ENCODE measurements around the gene KHDC4. TPM values are rescaled to one million over a fixed set of nuclear protein-coding genes. Genes with fewer than 3 reads are reported as not detected.

KHDC4 gene
- total and polyA plus RNA-seq, 2 experiments from 2014 or later = 47.1 to 57.7 TPM

DNA sequence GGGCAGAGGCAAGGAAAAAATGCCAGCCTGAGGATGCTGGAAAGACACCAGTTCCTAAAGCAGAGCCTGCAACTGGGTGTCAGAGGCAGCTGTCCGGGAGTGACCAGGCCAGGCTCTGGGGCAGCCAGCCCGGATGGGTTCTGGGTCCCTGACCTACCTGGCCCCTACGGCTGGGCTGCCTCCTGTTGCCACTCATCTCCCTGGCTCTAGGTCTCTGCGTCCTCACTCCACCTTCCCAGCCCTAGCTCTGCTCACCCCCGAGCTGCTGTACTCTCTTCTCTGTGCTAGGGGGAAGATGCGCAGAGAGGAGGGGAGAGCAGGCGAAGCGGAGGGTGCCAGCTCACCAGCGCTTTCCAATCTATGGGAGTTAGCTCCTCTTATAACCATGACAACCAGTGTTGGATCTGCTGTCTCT is 35.2 kb upstream of the KHDC4 start:
- Histone ChIP-seq H2AFZ (no peak overlapping the region), H3K4me1 (ENCODE audit: insufficient read depth) (peaks cover 55% of the 10 kb centered on the region), H4K20me1 (replicated peaks; ENCODE audit: insufficient read depth) (peaks cover 52% of the 10 kb centered on the region), H3K9me2 (ENCODE audit: insufficient read depth) (no peaks in the 10 kb centered on the region), H3K4me2 (0 out of 2 replicates have a peak overlapping the region, but pooled peaks have one; percentile 75), H3K36me3 (ENCODE audit: insufficient read depth) (peaks cover 5% of the 10 kb centered on the region), H3K79me2 (replicated peaks; ENCODE audit: insufficient read depth) (peaks cover 66% of the 10 kb centered on the region), H3K4me3 (no peak overlapping the region), H3K27me3 (ENCODE audit: insufficient read depth) (no peaks in the 10 kb centered on the region), H3K27ac (ENCODE audit: low read depth) (no peak overlapping the region), H3F3A (replicated peaks; ENCODE audit: low read depth) (0 out of 2 replicates have a peak, but pooled peaks cover 9% of the 10 kb centered on the region)
- Mint-ChIP-seq H3K9me3 (no peaks in the 10 kb centered on the region), H3K4me1 (peaks cover 73% of the 10 kb centered on the region), H3K4me3 (no peak overlapping the region), H3K27me3 (ENCODE audit: insufficient read depth, low read depth, poor library complexity) (peaks cover 17% of the 10 kb centered on the region), H3K36me3 (ENCODE audit: low read depth) (peaks cover 56% of the 10 kb centered on the region), H3K27ac (no peak overlapping the region)
- no peak for ATAC-seq
- TF ChIP-seq NANOG (IDR thresholded peaks at IDR 0.05; ENCODE audit: borderline replicate concordance) (no peak), POLR2AphosphoS5 (IDR thresholded peaks at IDR 0.05; ENCODE audit: low read depth) (no peak), STAT1 (IDR thresholded peaks at IDR 0.05; ENCODE audit: unreplicated experiment) (no peak), EZH2phosphoT487 (IDR thresholded peaks at IDR 0.05; ENCODE audit: unreplicated experiment) (no peak), EZH2 (IDR thresholded peaks at IDR 0.05; ENCODE audit: low read depth, unreplicated experiment) (no peak), REST (IDR thresholded peaks at IDR 0.05; ENCODE audit: unreplicated experiment) (no peak), JUNB (IDR thresholded peaks at IDR 0.05; ENCODE audit: unreplicated experiment) (no peak), ZNF331 (CRISPR knock-in tag; IDR thresholded peaks at IDR 0.05; ENCODE audit: low read depth) (no peak), ZNF114 (CRISPR knock-in tag; IDR thresholded peaks at IDR 0.05) (no peak), ETS1 (IDR thresholded peaks at IDR 0.05) (no peak), CREB1 (CRISPR knock-in tag; IDR thresholded peaks at IDR 0.05; ENCODE audit: low read depth) (no peak)
- TF ChIP-seq, protein P1, sequence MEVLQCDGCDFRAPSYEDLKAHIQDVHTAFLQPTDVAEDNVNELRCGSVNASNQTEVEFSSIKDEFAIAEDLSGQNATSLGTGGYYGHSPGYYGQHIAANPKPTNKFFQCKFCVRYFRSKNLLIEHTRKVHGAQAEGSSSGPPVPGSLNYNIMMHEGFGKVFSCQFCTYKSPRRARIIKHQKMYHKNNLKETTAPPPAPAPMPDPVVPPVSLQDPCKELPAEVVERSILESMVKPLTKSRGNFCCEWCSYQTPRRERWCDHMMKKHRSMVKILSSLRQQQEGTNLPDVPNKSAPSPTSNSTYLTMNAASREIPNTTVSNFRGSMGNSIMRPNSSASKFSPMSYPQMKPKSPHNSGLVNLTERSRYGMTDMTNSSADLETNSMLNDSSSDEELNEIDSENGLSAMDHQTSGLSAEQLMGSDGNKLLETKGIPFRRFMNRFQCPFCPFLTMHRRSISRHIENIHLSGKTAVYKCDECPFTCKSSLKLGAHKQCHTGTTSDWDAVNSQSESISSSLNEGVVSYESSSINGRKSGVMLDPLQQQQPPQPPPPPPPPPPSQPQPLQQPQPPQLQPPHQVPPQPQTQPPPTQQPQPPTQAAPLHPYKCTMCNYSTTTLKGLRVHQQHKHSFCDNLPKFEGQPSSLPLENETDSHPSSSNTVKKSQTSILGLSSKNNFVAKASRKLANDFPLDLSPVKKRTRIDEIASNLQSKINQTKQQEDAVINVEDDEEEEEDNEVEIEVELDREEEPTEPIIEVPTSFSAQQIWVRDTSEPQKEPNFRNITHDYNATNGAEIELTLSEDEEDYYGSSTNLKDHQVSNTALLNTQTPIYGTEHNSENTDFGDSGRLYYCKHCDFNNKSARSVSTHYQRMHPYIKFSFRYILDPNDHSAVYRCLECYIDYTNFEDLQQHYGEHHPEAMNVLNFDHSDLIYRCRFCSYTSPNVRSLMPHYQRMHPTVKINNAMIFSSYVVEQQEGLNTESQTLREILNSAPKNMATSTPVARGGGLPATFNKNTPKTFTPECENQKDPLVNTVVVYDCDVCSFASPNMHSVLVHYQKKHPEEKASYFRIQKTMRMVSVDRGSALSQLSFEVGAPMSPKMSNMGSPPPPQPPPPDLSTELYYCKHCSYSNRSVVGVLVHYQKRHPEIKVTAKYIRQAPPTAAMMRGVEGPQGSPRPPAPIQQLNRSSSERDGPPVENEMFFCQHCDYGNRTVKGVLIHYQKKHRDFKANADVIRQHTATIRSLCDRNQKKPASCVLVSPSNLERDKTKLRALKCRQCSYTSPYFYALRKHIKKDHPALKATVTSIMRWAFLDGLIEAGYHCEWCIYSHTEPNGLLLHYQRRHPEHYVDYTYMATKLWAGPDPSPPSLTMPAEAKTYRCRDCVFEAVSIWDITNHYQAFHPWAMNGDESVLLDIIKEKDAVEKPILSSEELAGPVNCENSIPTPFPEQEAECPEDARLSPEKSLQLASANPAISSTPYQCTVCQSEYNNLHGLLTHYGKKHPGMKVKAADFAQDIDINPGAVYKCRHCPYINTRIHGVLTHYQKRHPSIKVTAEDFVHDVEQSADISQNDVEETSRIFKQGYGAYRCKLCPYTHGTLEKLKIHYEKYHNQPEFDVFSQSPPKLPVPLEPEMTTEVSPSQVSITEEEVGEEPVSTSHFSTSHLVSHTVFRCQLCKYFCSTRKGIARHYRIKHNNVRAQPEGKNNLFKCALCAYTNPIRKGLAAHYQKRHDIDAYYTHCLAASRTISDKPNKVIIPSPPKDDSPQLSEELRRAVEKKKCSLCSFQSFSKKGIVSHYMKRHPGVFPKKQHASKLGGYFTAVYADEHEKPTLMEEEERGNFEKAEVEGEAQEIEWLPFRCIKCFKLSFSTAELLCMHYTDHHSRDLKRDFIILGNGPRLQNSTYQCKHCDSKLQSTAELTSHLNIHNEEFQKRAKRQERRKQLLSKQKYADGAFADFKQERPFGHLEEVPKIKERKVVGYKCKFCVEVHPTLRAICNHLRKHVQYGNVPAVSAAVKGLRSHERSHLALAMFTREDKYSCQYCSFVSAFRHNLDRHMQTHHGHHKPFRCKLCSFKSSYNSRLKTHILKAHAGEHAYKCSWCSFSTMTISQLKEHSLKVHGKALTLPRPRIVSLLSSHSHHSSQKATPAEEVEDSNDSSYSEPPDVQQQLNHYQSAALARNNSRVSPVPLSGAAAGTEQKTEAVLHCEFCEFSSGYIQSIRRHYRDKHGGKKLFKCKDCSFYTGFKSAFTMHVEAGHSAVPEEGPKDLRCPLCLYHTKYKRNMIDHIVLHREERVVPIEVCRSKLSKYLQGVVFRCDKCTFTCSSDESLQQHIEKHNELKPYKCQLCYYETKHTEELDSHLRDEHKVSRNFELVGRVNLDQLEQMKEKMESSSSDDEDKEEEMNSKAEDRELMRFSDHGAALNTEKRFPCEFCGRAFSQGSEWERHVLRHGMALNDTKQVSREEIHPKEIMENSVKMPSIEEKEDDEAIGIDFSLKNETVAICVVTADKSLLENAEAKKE (CRISPR knock-in tag; IDR thresholded peaks at IDR 0.05) = no peak
- TF ChIP-seq, protein P2, sequence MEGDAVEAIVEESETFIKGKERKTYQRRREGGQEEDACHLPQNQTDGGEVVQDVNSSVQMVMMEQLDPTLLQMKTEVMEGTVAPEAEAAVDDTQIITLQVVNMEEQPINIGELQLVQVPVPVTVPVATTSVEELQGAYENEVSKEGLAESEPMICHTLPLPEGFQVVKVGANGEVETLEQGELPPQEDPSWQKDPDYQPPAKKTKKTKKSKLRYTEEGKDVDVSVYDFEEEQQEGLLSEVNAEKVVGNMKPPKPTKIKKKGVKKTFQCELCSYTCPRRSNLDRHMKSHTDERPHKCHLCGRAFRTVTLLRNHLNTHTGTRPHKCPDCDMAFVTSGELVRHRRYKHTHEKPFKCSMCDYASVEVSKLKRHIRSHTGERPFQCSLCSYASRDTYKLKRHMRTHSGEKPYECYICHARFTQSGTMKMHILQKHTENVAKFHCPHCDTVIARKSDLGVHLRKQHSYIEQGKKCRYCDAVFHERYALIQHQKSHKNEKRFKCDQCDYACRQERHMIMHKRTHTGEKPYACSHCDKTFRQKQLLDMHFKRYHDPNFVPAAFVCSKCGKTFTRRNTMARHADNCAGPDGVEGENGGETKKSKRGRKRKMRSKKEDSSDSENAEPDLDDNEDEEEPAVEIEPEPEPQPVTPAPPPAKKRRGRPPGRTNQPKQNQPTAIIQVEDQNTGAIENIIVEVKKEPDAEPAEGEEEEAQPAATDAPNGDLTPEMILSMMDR (conservative IDR thresholded peaks at IDR 0.05; ENCODE audit: low read depth in 2 of 2) = no peak
- DNase-seq (ENCODE audit: low spot score) = no peak

All from GM23338 (cell line).